HepG2 (cell line): ENCODE measurements around the gene PPIL6. TPM values are rescaled to one million over a fixed set of nuclear protein-coding genes. Genes with fewer than 3 reads are reported as not detected.
A peak's percentile ranks its signal among the peaks of the same experiment; 100 is the strongest.

Experiments used
- ETV5 ChIP-seq: IDR thresholded peaks from 2 replicates; pipeline ENCODE4 v1.6.1; 2018; ENCODE audit warnings: missing biosample characterization, missing genetic modification reagents, inconsistent platforms, borderline replicate concordance
- HOXD1 ChIP-seq: sonication (generic); formaldehyde crosslinking; IDR thresholded peaks from 2 replicates; pipeline ENCODE4 v1.5.0; 2020; ENCODE audit warnings: missing genetic modification reagents
- JDP2 ChIP-seq: sonication (generic); formaldehyde crosslinking; IDR thresholded peaks from 2 replicates; pipeline ENCODE4 v1.8.1; 2022; ENCODE audit warnings: missing genetic modification reagents, borderline replicate concordance
- KDM4B ChIP-seq: sonication (generic); formaldehyde crosslinking; IDR thresholded peaks from 2 replicates; pipeline ENCODE4 v1.4.0; 2020; ENCODE audit warnings: missing genetic modification reagents
- MTA3 ChIP-seq: sonication (generic); formaldehyde crosslinking; IDR thresholded peaks from 2 replicates; pipeline ENCODE4 v1.4.0; 2020; ENCODE audit warnings: missing genetic modification reagents
- NFKBIZ ChIP-seq: IDR thresholded peaks from 2 replicates; pipeline ENCODE4 v1.6.1; 2018; ENCODE audit warnings: missing genetic modification reagents, missing compliant biosample characterization
- NR2F1 ChIP-seq, 2 experiments: fragments of 450-650 bp in 1 of 2; formaldehyde crosslinking in 1 of 2; IDR thresholded peaks; 2 replicates each; pipeline versions ENCODE4 v1.5.0 to v1.6.1; 2016 to 2020; ENCODE audit warnings: mild to moderate bottlenecking in 1 of 2, missing compliant biosample characterization in 1 of 2, missing genetic modification reagents in 1 of 2, moderate library complexity in 1 of 2
- PCBP1 ChIP-seq: fragments of 200-400 bp; formaldehyde crosslinking; IDR thresholded peaks from 2 replicates; pipeline ENCODE4 v1.6.1; 2017; ENCODE audit warnings: mild to moderate bottlenecking, low read depth, low read length, borderline replicate concordance
- SOX6 ChIP-seq, 2 experiments: fragments of 450-650 bp in 1 of 2; sonication (generic) in 1 of 2; formaldehyde crosslinking in 1 of 2; IDR thresholded peaks; 2 replicates each; pipeline versions ENCODE4 v1.4.0 to v1.6.1; 2017 to 2020; ENCODE audit warnings: antibody characterized with exemption in 1 of 2, mild to moderate bottlenecking in 1 of 2, missing genetic modification reagents in 1 of 2
- TBP ChIP-seq: sonication (generic); formaldehyde crosslinking; IDR thresholded peaks from 2 replicates; pipeline ENCODE4 v1.5.0; 2020; ENCODE audit warnings: missing genetic modification reagents
- ZNF562 ChIP-seq: sonication (generic); formaldehyde crosslinking; IDR thresholded peaks from 2 replicates; pipeline ENCODE4 v1.8.0; 2022; ENCODE audit warnings: missing genetic modification reagents, borderline replicate concordance
- polyA plus RNA-seq, 8 experiments: library from polyadenylated mRNA; depleted of rRNA in 3 of 8; stranded (reverse) in 7 of 8; unstranded in 1 of 8; fragments of >200 nt; fragmentation: Illumina TruSeq in 4 of 8; extraction: Trizol in 4 of 8; gene quantifications; 2 replicates each; pipeline versions ENCODE4 v1.2.1 to v1.2.3, GENCODE V29; 2011 to 2016; ENCODE audit warnings: low read depth in 4 of 8, missing spikeins in 1 of 8, mixed read lengths in 1 of 8; ENCODE audit not compliant: insufficient read depth in 1 of 8
- total RNA-seq, 5 experiments: library from RNA; depleted of rRNA; stranded (reverse); fragments of >200 nt; fragmentation: Illumina TruSeq; extraction: Trizol; gene quantifications; 2 replicates each; pipeline ENCODE4 v1.2.3, GENCODE V29; 2016; ENCODE audit warnings: low read depth in 1 of 5
- TF ChIP-seq, protein P1 (sequence below): sonication (generic); formaldehyde crosslinking; IDR thresholded peaks from 2 replicates; pipeline ENCODE4 v1.4.0; 2020; ENCODE audit warnings: missing genetic modification reagents
- TF ChIP-seq, protein P2 (sequence below): sonication (generic); formaldehyde crosslinking; IDR thresholded peaks from 2 replicates; pipeline ENCODE4 v1.5.0; 2020; ENCODE audit warnings: missing genetic modification reagents
- TF ChIP-seq, protein P3 (sequence below): sonication (generic); formaldehyde crosslinking; IDR thresholded peaks from 2 replicates; pipeline ENCODE4 v1.4.0; 2020; ENCODE audit warnings: mild to moderate bottlenecking, missing genetic modification reagents, borderline replicate concordance
- TF ChIP-seq, protein P4 (sequence below): sonication (generic); formaldehyde crosslinking; IDR thresholded peaks from 2 replicates; pipeline ENCODE4 v1.8.0; 2022; ENCODE audit warnings: missing genetic modification reagents, low read depth, mild to moderate bottlenecking, borderline replicate concordance
- TF ChIP-seq, protein P5 (sequence below): sonication (generic); formaldehyde crosslinking; IDR thresholded peaks from 2 replicates; pipeline ENCODE4 v1.4.0; 2020; ENCODE audit warnings: missing genetic modification reagents, borderline replicate concordance

PPIL6 gene
- total and polyA plus RNA-seq, 2 of the 13 experiments (the other 11 are each of a cell fraction or from before 2014, with no cell fraction given) = 0.22 to 0.46 TPM

DNA sequence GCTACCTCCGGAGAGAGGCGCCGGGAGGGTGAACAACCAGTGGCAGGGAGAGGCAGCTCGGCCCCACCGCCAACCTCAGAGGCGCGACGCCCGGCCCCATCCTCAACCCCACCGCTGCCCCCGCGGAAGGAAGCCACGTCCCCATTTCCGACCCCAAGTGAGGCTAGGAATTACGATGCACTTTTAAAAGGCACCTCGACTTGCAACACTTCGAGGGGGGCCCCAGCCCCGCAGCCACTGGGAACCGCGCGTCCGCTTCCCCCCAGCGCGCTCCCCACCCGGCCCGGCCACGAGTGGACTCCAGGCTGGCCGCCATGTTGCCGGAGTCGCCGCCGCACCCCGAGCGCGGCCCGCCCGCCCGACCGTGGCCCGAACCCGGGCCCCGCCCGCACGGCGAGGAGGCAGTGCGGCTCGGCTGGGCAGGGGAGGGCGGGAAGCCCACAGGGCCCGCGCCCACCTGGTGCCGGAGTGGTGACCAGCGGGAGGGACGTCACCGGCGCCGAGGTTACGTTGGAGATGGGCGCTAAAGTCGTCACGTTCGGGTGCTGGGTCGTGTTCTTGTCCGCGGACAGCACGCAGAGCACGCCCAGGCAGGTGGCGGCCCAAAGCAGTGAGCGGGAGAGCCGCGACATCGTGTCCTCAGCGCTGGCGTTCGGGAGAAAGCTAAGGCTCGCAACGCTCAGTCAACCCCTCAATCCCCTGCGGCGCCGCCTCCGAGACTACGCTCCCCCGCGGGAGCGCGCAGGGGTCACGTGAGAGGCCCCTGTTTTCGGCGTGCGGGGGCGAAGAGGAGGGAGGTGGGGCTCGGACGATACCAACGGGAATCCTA lies 58.5 kb downstream of the PPIL6 start, which contains the start of gene CD164 (continued):
- TF ChIP-seq NR2F1 (CRISPR knock-in tag; IDR thresholded peaks at IDR 0.05) (no peak), HOXD1 (CRISPR knock-in tag) (peak; percentile 73; the same call in 1 of the 2 replicates), PCBP1 (no peak), MTA3 (CRISPR knock-in tag) (0 out of 2 replicates have a peak, but pooled peaks have one; percentile 37), ETV5 (CRISPR knock-in tag) (peak; percentile 26; the same call in 1 of the 2 replicates), NFKBIZ (peak; percentile 53; the same call in 1 of the 2 replicates), KDM4B (CRISPR knock-in tag) (no peak; the same call in 1 of the 2 replicates), TBP (CRISPR knock-in tag) (no peak), SOX6 (IDR thresholded peaks at IDR 0.05) (no peak), SOX6 (CRISPR knock-in tag; IDR thresholded peaks at IDR 0.05) (peak; percentile 70; the same call in 1 of the 2 replicates), JDP2 (CRISPR knock-in tag) (no peak), ZNF562 (CRISPR knock-in tag) (no peak)
- TF ChIP-seq, protein P1, sequence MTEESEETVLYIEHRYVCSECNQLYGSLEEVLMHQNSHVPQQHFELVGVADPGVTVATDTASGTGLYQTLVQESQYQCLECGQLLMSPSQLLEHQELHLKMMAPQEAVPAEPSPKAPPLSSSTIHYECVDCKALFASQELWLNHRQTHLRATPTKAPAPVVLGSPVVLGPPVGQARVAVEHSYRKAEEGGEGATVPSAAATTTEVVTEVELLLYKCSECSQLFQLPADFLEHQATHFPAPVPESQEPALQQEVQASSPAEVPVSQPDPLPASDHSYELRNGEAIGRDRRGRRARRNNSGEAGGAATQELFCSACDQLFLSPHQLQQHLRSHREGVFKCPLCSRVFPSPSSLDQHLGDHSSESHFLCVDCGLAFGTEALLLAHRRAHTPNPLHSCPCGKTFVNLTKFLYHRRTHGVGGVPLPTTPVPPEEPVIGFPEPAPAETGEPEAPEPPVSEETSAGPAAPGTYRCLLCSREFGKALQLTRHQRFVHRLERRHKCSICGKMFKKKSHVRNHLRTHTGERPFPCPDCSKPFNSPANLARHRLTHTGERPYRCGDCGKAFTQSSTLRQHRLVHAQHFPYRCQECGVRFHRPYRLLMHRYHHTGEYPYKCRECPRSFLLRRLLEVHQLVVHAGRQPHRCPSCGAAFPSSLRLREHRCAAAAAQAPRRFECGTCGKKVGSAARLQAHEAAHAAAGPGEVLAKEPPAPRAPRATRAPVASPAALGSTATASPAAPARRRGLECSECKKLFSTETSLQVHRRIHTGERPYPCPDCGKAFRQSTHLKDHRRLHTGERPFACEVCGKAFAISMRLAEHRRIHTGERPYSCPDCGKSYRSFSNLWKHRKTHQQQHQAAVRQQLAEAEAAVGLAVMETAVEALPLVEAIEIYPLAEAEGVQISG = no peak; the same call in 1 of the 2 replicates
- TF ChIP-seq, protein P2, sequence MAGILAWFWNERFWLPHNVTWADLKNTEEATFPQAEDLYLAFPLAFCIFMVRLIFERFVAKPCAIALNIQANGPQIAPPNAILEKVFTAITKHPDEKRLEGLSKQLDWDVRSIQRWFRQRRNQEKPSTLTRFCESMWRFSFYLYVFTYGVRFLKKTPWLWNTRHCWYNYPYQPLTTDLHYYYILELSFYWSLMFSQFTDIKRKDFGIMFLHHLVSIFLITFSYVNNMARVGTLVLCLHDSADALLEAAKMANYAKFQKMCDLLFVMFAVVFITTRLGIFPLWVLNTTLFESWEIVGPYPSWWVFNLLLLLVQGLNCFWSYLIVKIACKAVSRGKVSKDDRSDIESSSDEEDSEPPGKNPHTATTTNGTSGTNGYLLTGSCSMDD = no peak
- TF ChIP-seq, protein P3, sequence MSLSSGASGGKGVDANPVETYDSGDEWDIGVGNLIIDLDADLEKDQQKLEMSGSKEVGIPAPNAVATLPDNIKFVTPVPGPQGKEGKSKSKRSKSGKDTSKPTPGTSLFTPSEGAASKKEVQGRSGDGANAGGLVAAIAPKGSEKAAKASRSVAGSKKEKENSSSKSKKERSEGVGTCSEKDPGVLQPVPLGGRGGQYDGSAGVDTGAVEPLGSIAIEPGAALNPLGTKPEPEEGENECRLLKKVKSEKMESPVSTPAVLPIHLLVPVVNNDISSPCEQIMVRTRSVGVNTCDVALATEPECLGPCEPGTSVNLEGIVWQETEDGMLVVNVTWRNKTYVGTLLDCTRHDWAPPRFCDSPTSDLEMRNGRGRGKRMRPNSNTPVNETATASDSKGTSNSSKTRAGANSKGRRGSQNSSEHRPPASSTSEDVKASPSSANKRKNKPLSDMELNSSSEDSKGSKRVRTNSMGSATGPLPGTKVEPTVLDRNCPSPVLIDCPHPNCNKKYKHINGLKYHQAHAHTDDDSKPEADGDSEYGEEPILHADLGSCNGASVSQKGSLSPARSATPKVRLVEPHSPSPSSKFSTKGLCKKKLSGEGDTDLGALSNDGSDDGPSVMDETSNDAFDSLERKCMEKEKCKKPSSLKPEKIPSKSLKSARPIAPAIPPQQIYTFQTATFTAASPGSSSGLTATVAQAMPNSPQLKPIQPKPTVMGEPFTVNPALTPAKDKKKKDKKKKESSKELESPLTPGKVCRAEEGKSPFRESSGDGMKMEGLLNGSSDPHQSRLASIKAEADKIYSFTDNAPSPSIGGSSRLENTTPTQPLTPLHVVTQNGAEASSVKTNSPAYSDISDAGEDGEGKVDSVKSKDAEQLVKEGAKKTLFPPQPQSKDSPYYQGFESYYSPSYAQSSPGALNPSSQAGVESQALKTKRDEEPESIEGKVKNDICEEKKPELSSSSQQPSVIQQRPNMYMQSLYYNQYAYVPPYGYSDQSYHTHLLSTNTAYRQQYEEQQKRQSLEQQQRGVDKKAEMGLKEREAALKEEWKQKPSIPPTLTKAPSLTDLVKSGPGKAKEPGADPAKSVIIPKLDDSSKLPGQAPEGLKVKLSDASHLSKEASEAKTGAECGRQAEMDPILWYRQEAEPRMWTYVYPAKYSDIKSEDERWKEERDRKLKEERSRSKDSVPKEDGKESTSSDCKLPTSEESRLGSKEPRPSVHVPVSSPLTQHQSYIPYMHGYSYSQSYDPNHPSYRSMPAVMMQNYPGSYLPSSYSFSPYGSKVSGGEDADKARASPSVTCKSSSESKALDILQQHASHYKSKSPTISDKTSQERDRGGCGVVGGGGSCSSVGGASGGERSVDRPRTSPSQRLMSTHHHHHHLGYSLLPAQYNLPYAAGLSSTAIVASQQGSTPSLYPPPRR (CRISPR knock-in tag) = 0 out of 2 replicates have a peak, but pooled peaks have one; percentile 7
- TF ChIP-seq, protein P4, sequence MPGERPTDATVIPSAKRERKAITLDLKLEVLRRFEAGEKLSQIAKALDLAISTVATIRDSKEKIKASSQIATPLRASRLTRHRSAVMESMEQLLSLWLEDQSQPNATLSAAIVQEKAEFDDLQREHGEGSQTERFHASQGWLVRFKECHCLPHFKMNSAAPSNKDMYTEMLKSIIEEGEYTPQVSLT = no peak; the same call in 1 of the 2 replicates
- TF ChIP-seq, protein P5, sequence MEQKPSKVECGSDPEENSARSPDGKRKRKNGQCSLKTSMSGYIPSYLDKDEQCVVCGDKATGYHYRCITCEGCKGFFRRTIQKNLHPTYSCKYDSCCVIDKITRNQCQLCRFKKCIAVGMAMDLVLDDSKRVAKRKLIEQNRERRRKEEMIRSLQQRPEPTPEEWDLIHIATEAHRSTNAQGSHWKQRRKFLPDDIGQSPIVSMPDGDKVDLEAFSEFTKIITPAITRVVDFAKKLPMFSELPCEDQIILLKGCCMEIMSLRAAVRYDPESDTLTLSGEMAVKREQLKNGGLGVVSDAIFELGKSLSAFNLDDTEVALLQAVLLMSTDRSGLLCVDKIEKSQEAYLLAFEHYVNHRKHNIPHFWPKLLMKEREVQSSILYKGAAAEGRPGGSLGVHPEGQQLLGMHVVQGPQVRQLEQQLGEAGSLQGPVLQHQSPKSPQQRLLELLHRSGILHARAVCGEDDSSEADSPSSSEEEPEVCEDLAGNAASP (CRISPR knock-in tag) = 0 out of 2 replicates have a peak, but pooled peaks have one; percentile 29
